HG03097 (cell line): ENCODE results near the gene TNK2.
A peak's percentile ranks its signal among the peaks of the same experiment; 100 is the strongest.

Experiments
- ATAC-seq: cut with Tn5 transposase; IDR thresholded peaks from one replicate; pipeline ENCODE4 v1.9.1; 2021; ENCODE audit not compliant: unreplicated experiment, low FRiP score

TNK2 gene

GRCh38 chr3:195900436-195901355 is 7.7 kb downstream of the TNK2 start:
- ATAC-seq, result peak; percentile 46

DNA sequence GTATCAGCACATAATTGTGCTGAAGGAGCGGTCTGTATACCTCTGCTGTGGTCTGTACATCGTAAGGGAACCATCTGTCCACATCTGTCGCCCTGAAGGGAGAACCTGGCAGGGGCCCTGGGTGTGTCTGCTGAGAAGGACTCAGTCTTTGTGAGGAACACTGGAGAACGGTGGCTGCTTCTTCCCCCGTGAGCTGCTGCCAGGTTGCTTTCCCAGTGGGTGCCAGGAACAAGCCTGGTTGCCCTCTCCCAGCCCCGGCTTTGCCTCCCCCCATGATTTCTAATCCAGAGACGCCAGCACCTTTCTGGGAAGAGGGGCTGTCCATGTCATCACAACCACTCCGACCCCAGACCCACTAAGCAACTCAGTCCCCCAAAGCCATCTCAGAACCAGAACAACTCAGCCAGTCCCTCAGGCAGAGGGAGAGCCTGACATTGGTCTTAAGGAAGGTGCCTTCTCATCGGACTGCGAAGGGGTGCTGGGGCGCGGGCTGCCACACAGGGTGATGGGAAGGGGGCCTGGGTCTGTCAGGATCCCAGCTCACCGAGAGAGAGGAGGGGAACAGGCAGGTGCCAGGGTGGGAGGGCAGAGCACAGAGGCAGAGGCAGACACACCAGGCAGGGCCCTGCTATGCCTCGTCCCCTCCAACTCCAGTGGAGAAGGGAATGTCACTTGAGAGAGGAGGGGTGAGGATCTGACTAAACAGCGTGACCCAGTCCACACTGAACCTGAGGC is 8.5 kb downstream of the TNK2 start:
- ATAC-seq, result no peak

DNA sequence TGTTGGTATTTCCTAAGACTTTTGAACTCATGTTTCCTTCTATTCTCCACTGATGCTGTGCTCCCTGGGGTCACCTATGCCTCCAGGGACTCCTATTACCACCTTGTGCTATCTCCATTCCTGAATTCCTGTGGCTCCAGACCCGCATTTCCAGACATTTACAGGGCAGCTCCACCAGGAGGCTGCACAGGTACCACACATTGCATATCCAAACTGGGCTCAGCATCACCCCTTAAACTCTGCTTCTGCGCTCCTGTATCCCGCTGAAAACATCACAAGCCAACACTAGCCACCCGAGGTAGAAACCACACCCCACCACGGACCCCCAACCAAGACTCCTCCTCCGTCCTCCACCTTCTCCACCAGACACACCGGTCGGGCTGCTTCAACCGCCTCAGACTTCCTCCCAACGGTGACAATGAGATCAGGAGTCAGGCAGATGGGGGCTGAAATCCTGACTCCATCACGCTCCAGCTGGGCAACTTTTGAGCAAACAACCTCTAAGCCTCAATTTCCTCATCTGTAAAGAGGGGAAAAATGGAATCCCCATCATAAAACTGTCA is 10.4 kb downstream of the TNK2 start:
- no peak for ATAC-seq

GRCh38 chr3:195897081-195897852 is 11.1 kb downstream of the TNK2 start:
- ATAC-seq, result no peak

DNA sequence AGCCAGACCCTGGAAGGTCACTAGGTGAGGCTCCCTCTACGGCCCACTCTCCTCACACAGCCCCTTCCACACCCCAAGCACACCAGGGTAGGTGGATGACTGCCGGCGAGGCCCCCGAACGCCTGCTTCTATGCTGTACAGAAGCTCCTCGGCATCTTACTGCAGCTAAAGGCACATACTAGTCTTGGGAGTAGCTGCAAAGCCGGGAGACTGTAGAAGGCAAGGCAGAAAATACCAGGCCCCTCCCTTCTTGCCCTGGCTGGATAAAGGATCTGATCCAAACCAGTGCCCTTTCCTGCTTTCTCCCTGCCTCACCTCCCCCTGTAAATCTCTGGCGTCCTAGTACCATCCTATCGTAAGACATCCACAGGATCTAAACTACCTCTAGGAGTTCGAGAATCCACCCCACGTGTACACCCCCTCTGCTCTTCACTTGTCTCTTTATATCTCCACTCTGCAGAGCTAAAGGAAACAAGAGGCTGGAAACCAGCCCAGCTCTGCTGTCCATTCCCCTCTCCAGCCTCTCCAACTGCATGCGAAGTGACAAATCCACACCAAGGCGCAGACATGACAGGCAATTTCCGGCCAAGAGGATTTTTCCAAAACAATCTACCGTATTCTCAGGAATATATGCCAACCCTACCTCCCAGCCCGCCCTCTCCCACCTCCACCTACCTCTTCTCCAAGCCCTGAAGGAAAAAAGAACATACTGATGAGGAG is 11.8 kb downstream of the TNK2 start:
- ATAC-seq, result no peak

DNA sequence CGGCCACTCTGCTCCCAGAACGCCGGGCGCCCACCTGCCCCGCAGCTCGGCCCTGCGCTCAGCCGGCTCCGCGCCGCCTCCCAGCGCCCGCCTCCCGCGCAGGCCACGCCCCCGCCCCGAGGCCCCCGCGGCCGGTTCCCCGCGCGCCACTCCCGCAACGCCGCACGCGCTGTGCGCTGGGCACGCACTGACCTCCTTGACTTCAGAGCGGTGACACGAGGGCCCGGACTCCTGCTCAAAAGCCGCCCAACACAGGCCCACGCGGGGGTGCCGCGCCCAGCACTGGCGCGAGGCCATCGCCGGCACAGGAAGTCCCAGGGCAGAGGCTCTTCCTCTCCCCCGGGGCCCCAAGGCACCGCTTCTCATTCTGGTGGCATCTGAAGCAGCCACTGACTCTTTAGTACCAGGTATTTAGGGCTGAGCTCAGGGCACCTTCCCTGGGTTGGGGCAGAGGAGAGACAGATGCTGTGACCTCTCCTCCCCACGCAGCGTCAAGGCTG is 12.4 kb downstream of the TNK2 start:
- peak; percentile 32 for ATAC-seq

DNA sequence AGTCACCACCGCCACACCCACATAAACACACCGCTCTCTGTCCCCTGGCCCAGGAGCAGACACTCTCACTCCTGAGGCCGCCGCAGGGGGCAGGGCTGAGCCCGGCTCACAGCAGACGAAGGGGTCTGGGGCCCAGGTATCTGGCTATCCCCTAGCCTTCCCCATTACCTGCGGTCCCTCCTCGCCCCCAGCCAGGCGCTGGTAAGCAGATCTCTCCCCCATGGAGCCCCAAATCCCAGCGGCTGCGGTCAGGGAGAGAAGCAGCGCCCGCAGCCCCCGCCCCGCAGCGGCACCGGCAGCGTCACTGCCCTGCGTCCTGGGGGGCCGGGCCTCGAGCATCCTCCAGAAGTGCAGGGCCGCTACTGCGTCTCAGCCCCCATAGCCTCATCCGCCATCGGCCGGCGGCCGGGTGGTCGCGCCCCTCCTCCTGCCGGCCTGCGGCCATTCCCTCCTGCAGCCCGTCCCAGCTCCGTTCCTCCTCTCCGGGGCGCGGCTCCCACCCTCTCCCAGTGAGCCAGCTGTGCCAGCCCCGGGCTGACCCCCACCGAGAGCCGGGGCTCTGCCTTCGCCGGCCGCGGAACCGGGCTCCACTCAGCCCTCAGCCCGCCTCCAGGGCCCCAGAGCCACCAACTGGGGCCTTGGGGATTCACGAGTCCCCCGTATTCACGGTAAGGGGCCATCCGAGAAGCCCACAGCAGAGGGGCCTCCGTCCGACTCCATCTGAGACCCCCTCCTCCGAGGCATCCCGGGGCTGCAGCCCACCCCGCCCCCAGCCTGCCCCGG is 13.1 kb downstream of the TNK2 start:
- no peak for ATAC-seq

- no peak for ATAC-seq
These were observed 14.4 kb downstream of the TNK2 start for GRCh38 chr3:195893916-195894465.

- no peak for ATAC-seq
These were observed 14.8 kb downstream of the TNK2 start for GRCh38 chr3:195893516-195893915.

DNA sequence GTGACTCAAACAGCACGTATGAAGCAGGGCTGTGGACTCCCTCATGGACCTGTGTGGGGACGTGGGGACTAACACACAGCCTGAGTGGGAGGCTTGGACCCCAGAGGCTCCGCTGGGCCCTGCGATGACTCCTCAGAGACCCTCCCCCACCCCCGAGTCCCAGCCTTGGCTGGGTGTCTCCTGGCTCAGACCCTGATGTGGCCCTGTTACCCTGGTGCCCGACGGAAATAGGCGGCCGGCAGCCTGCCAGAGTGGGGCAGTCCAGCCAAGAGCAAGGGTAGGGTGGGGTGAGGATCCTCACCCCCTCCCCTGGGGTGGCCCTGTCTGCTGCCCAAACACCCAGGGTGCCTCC is 15.3 kb downstream of the TNK2 start:
- no peak for ATAC-seq

GRCh38 chr3:195892105-195893043 is 16.0 kb downstream of the TNK2 start:
- ATAC-seq, result no peak

DNA sequence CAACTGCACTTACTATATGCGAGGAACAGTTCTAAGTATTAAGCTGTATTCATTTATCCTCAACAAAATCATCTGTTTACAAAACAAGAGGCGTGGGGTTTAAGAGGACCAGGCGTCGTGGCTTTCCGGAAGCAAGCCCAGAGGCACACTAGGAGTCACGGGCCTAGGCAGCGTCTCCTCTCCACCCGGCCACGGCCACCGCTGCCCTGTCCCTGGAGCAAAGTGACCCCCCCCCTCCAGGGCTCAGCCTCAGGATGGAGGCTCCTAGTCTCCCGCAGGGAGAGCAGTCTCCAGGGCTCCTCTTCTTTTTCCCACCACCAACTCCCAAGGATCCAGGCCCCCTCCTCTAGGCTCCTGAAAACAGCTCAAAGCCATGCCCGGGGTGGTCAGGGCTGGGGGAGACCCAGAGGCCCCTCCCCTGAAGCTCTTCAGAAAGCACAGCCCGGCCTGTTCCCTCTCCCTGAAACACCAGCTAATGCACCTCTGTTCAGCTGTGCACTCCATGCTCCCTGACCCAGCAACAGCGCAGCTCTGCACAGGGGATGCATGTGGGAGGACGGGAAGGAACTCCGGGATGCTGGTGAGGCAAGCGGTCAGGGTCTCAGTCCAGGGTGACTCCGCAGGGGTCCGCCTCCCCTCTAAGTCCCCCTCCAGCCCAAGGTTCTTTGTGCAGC is 16.8 kb downstream of the TNK2 start:
- no peak for ATAC-seq

DNA sequence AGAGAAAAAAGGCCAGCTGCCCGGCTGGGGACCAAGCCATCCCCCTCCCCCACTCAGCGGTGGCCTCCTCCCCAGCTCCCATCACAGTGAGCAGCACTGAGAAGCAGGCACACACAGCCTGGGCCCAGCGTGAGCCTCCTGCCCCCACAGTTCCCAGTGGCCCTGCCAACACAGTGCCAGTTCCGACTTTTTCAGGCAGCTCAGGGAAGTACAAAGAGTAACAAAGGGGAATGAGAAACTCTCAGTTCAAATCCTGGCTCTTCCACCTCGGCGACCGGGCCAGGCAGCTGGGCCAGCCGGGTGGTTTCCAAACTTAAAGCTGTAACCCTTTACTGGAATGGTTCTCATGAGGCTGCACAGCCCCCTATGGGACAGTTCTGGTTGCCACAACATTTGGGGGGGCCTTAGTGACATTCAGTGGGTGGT is 18.5 kb downstream of the TNK2 start:
- no peak for ATAC-seq

- ATAC-seq, result no peak
These were observed 19.1 kb downstream of the TNK2 start for GRCh38 chr3:195888981-195889869.

DNA sequence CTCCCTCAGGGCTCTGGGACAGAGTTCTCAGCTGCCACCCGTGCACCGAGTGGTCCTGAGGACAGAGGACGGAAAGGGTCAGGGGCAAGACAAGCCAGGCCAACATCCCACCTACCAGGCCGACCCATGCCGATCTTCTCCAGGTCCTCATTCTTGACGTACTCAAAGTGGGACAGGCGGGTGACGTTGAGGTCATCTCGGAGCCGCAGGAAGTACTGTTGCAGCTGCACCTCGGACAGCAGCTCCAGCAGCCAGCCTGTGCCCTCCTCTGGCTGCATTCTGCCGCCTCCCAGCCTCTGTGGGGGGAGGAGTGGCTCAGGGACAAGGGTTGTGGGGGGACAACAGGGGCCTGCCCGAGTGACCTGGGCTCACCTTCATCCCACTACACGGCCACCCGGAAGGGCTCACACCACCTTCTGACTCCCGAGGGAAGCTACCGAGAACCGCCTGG is 20.0 kb downstream of the TNK2 start:
- no peak for ATAC-seq

DNA sequence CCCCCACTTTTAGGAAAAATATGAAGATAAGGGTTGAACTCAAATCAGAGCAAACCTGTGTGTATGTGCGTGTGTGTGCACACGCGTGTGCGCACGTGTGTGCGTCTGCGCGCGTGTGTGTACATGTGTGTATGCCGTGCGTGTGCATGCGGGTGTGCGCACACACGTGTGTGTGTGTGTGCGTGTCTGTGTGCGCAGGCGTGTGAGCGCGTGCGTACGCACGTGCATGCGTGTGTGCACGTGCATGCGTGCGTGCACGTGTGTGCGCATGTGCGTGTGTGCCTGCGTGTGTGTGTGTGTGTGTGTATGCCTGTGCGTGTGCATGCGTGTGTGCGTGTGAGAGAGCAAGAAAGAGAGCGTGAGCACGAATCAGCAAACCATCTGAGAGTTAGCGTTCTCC is 20.7 kb downstream of the TNK2 start:
- ATAC-seq, result no peak
